Measurements from ENCODE around the gene KIFC1.

KIFC1 gene

GRCh38 chr6:33404884-33405283 lies 13.3 kb downstream of the KIFC1 start:
- peaks cover 6% of the 10 kb centered on the region for H3K4me1 ChIP-seq (ENCODE audit: insufficient read depth, low read length)
- H3K36me3 ChIP-seq (ENCODE audit: insufficient read depth, low read length) = no peaks in the 10 kb centered on the region
- no peak overlapping the region for H3K27ac ChIP-seq (ENCODE audit: low read depth, low read length)

DNA sequence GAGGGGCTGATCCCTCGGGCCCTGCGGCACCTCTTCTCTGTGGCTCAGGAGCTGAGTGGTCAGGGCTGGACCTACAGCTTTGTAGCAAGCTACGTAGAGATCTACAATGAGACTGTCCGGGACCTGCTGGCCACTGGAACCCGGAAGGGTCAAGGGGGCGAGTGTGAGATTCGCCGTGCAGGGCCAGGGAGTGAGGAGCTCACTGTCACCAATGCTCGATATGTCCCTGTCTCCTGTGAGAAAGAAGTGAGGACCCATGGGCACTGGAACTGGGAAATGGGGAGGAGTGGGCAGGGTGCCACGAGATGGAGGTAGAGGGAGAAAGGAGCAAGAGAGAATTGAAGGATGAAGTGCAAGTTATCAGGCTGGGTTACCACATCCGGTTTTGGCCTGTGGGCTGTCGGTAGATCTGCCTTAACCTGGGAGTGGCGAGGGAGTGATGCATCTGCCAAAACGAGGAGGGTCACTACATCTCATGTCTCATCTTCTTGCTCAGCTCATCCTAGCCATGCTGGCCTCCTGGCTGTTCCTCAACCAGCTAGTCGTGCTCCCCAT lies 13.8 kb downstream of the KIFC1 start:
- H3K4me3 ChIP-seq (ENCODE audit: low read depth in 1 of 2, low read length in 2 of 2) = no peak overlapping the region
- H3K4me1 ChIP-seq (ENCODE audit: insufficient read depth, low read length) = peaks cover 6% of the 10 kb centered on the region
- H3K36me3 ChIP-seq (ENCODE audit: insufficient read depth, low read length) = no peaks in the 10 kb centered on the region
- no peak overlapping the region for H3K27ac ChIP-seq (ENCODE audit: low read depth, low read length)
- no peak overlapping the region for H3K9ac ChIP-seq (ENCODE audit: low read length)
- H3K9me3 ChIP-seq (ENCODE audit: low read length) = no peaks in the 10 kb centered on the region
- H3K27me3 ChIP-seq (ENCODE audit: control insufficient read depth in 1 of 2, insufficient read depth in 2 of 2, low read length in 2 of 2) = no peaks in the 10 kb centered on the region

More at GRCh38 chr6:33404884-33405283, 13.3 kb downstream of the KIFC1 start:
- Histone ChIP-seq H3K27me3 (ENCODE audit: control insufficient read depth in 1 of 2, insufficient read depth in 2 of 2, low read length in 2 of 2) (no peaks in the 10 kb centered on the region), H3K9ac (ENCODE audit: low read length) (no peak overlapping the region), H3K4me3 (ENCODE audit: low read depth in 1 of 2, low read length in 2 of 2) (no peak overlapping the region), H3K9me3 (ENCODE audit: low read length) (no peaks in the 10 kb centered on the region)

DNA sequence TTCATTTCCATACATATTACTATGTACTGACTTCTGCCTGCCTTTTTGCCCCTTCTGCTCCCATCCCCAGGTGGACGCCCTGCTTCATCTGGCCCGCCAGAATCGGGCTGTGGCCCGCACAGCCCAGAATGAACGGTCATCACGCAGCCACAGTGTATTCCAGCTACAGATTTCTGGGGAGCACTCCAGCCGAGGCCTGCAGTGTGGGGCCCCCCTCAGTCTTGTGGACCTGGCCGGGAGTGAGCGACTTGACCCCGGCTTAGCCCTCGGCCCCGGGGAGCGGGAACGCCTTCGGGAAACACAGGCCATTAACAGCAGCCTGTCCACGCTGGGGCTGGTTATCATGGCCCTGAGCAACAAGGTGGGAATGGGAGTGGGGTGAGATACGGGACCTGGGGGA lies 14.5 kb downstream of the KIFC1 start:
- Histone ChIP-seq H3K9me3 (ENCODE audit: low read length) (no peaks in the 10 kb centered on the region), H3K36me3 (ENCODE audit: insufficient read depth, low read length) (no peaks in the 10 kb centered on the region), H3K9ac (ENCODE audit: low read length) (no peak overlapping the region), H3K27me3 (ENCODE audit: control insufficient read depth in 1 of 2, insufficient read depth in 2 of 2, low read length in 2 of 2) (no peaks in the 10 kb centered on the region), H3K27ac (ENCODE audit: low read depth, low read length) (no peak overlapping the region), H3K4me3 (ENCODE audit: low read depth in 1 of 2, low read length in 2 of 2) (no peak overlapping the region), H3K4me1 (ENCODE audit: insufficient read depth, low read length) (peaks cover 6% of the 10 kb centered on the region)

- peaks cover 1% of the 10 kb centered on the region for H3K36me3 ChIP-seq (ENCODE audit: insufficient read depth, low read length)
- H3K9me3 ChIP-seq (ENCODE audit: low read length) = no peaks in the 10 kb centered on the region
- no peak overlapping the region for H3K4me3 ChIP-seq (ENCODE audit: low read depth in 1 of 2, low read length in 2 of 2)
- H3K4me1 ChIP-seq (ENCODE audit: insufficient read depth, low read length) = peaks cover 14% of the 10 kb centered on the region
- H3K27me3 ChIP-seq (ENCODE audit: control insufficient read depth in 1 of 2, insufficient read depth in 2 of 2, low read length in 2 of 2) = no peaks in the 10 kb centered on the region
- no peak overlapping the region for H3K9ac ChIP-seq (ENCODE audit: low read length)
- no peak overlapping the region for H3K27ac ChIP-seq (ENCODE audit: low read depth, low read length)
These were observed 15.6 kb downstream of the KIFC1 start for GRCh38 chr6:33407132-33407718.

DNA sequence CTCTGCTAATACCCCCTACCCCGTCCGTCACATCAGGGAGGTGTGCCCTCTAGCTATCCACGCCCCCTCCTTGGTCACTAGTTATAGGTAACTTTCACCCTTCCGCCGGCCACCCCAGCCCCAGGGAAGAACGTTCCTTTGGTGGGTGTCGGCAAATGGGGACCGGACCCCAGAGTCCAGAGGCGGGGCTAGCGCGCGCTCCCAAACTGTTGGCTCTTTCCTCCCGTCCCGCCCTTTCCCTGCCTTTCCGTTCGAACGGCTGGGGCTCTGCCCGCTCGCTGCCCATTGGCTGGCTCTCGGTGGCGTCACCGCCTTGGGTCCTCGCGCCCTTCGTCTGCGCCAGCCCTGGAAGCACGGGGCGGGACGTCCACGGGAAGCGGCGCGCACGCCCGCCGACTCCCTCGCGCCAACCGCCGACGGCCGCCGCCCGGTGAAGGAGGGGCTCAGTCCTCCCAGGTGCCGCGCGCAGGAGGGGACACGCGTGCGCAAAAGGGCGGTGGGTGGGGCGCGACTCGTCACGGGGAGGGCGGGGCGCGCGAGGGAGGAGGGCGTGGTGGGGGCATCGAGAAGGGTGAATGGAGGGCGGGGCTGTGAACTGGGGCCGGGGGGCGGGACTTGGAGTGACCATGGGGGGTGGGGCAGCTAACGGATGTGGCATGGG lies 18.6 kb downstream of the KIFC1 start:
- H3K4me1 ChIP-seq (ENCODE audit: insufficient read depth, low read length) = peaks cover 26% of the 10 kb centered on the region
- peak overlapping the region; percentile 44 to 68 for H3K4me3 ChIP-seq (ENCODE audit: low read depth in 1 of 2, low read length in 2 of 2)

DNA sequence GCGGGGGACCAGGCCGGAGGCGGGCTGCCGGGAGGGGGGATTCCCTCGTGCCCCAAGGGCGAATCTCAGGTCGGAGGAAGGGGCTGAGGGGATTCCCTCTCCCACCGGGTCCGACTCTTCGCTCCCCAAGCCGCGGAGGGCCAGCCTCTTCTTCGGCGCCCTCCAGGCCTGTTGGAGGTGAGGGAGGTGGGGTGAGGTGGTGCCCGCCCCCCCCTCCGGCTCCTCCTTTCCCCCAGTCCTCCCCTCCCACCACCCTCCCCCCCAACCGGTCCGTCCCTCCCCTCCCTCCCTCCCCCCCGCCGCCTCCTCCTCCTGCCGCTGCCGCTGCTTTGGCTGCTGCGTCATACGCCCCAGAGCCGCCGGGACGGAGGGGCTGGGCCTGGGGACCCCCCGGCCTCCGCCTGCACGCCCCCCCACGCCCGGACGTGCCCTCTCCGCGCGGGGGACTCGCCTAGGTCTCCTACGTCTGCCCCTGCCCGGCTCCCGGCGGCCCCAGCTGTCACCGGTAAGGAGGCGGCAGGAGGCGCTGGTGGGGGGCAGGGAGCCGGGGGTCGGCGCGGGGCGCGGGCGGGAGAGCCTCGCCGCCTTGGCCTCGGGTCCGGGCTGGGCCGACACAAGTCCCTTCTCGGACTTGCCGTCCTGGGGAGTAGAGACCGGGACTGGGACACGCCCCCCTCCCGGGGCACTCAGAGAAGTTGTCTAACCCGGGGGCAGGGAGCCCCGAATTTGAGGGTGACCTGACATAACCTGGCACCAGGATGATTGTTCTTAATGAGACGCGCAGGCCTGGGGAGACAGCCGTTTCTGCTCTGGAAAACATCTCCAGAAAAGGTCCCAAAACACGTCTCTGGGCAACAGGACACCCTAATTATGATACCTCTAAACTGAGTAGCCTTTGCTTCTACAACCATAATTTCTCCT lies 19.3 kb downstream of the KIFC1 start, which contains the start of gene PHF1:
Gene PHF1 (plus strand): TSS at position 304 of the 921 bp plus-strand sequence. CDS start 1,250 bp downstream, outside the sequence.
- peaks cover 34% of the 10 kb centered on the region for H3K4me1 ChIP-seq (ENCODE audit: insufficient read depth, low read length)

More for the DNA sequence above, 18.6 kb downstream of the KIFC1 start:
- H3K27ac ChIP-seq (ENCODE audit: low read depth, low read length) = peak overlapping the region; percentile 76
- no peaks in the 10 kb centered on the region for H3K27me3 ChIP-seq (ENCODE audit: control insufficient read depth in 1 of 2, insufficient read depth in 2 of 2, low read length in 2 of 2)
- H3K9me3 ChIP-seq (ENCODE audit: low read length) = no peaks in the 10 kb centered on the region
- peaks cover 27% of the 10 kb centered on the region for H3K36me3 ChIP-seq (ENCODE audit: insufficient read depth, low read length)
- H3K9ac ChIP-seq (ENCODE audit: low read length) = peak overlapping the region; percentile 9

GRCh38 chr6:33411632-33412005 lies 20.0 kb downstream of the KIFC1 start:
- Histone ChIP-seq H3K27me3 (ENCODE audit: control insufficient read depth in 1 of 2, insufficient read depth in 2 of 2, low read length in 2 of 2) (no peaks in the 10 kb centered on the region), H3K27ac (ENCODE audit: low read depth, low read length) (peak overlapping the region; percentile 91), H3K36me3 (ENCODE audit: insufficient read depth, low read length) (peaks cover 41% of the 10 kb centered on the region), H3K9ac (ENCODE audit: low read length) (peak overlapping the region; percentile 92), H3K4me3 (ENCODE audit: low read depth in 1 of 2, low read length in 2 of 2) (peak overlapping the region; percentile 69 to 96), H3K9me3 (ENCODE audit: low read length) (no peaks in the 10 kb centered on the region), H3K4me1 (ENCODE audit: insufficient read depth, low read length) (peaks cover 40% of the 10 kb centered on the region)

More for the DNA sequence above, 19.3 kb downstream of the KIFC1 start, which contains the start of gene PHF1:
- no peaks in the 10 kb centered on the region for H3K27me3 ChIP-seq (ENCODE audit: control insufficient read depth in 1 of 2, insufficient read depth in 2 of 2, low read length in 2 of 2)
- H3K9me3 ChIP-seq (ENCODE audit: low read length) = no peaks in the 10 kb centered on the region
- peak within 1 kb of the TSS; percentile 91 for H3K27ac ChIP-seq (ENCODE audit: low read depth, low read length)
- peaks cover 35% of the 10 kb centered on the region for H3K36me3 ChIP-seq (ENCODE audit: insufficient read depth, low read length)
- peak within 1 kb of the TSS; percentile 69 to 96 for H3K4me3 ChIP-seq (ENCODE audit: low read depth in 1 of 2, low read length in 2 of 2)
- H3K9ac ChIP-seq (ENCODE audit: low read length) = peak within 1 kb of the TSS; percentile 92

DNA sequence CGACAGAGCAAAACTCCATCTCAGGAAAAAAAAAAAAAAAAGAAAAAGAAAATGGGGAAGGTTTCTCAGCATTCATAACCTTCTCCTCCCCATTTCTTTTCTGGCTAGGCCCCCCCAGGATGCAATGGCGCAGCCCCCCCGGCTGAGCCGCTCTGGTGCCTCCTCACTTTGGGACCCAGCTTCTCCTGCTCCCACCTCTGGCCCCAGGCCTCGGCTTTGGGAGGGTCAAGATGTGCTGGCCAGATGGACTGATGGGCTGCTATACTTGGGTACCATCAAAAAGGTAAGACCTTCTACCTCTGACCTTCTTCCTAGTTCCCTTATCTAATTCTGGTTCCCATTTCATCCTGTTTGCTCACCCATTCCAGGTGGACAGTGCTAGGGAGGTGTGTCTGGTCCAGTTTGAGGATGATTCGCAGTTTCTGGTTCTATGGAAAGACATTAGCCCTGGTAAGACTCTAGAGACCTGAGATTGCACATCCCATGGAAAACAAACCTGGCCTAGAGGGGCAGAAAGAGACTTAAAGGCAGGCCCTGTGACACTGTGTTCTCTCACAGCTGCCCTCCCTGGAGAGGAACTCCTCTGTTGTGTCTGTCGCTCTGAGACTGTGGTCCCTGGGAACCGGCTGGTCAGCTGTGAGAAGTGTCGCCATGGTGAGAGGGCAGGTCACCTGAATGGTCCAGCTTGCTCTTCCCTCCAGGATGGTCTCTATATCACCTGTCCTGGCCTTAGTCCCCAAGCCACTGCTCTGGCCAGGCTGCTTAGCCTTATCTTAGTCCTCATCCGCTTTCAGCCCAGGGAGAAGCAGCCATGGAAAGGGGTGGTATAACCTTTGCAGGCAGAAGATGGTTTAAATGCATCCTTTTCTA lies 20.8 kb downstream of the KIFC1 start:
- Histone ChIP-seq H3K4me3 (ENCODE audit: low read depth in 1 of 2, low read length in 2 of 2) (peak overlapping the region in 1 of 2 donors; percentile 5), H3K36me3 (ENCODE audit: insufficient read depth, low read length) (peaks cover 43% of the 10 kb centered on the region), H3K9ac (ENCODE audit: low read length) (peak overlapping the region; percentile 92), H3K27me3 (ENCODE audit: control insufficient read depth in 1 of 2, insufficient read depth in 2 of 2, low read length in 2 of 2) (no peaks in the 10 kb centered on the region), H3K27ac (ENCODE audit: low read depth, low read length) (no peak overlapping the region), H3K4me1 (ENCODE audit: insufficient read depth, low read length) (peaks cover 48% of the 10 kb centered on the region), H3K9me3 (ENCODE audit: low read length) (no peaks in the 10 kb centered on the region)

DNA sequence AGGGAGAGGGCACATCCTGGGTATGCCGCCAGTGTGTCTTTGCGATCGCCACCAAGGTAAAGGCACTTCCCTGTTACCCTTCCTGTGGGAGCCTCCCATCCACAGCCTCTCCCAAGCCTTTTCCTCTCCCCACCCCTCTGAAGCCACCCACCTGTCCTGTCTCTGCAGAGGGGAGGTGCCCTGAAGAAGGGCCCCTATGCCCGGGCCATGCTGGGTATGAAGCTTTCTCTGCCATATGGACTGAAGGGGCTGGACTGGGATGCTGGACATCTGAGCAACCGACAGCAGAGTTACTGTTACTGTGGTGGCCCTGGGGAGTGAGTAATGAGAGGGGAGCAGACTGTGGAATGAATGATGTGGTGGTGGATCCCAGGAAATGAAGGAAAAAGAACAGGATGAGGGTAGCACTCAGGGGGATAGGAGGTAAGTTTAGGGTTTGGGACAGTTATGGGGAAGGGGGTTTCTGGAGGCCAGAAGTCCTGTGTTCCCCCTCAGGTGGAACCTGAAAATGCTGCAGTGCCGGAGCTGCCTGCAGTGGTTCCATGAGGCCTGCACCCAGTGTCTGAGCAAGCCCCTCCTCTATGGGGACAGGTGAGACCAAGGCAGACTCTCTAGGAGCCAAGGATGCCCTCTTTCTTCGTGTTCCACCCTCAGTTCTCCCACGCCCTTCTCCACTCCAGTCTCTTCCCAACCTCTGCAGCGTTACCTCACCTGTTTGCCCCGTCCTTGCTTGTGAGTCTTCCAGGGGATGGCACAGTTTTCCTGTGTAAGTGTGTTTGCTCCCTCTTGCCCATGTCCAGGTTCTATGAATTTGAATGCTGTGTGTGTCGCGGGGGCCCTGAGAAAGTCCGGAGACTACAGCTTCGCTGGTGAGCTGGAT lies 21.9 kb downstream of the KIFC1 start:
- Histone ChIP-seq H3K9ac (ENCODE audit: low read length) (no peak overlapping the region), H3K4me1 (ENCODE audit: insufficient read depth, low read length) (peaks cover 51% of the 10 kb centered on the region), H3K27me3 (ENCODE audit: control insufficient read depth in 1 of 2, insufficient read depth in 2 of 2, low read length in 2 of 2) (no peaks in the 10 kb centered on the region), H3K36me3 (ENCODE audit: insufficient read depth, low read length) (peaks cover 43% of the 10 kb centered on the region), H3K27ac (ENCODE audit: low read depth, low read length) (no peak overlapping the region), H3K4me3 (ENCODE audit: low read depth in 1 of 2, low read length in 2 of 2) (no peak overlapping the region), H3K9me3 (ENCODE audit: low read length) (no peaks in the 10 kb centered on the region)

Data from muscle layer of colon (tissue), 2 donors.